GM23248 (cell line): ENCODE data around the gene RIC1. TPM values are rescaled to one million over a fixed set of nuclear protein-coding genes. Genes with fewer than 3 reads are reported as not detected.
A peak's percentile ranks its signal among the peaks of the same experiment; 100 is the strongest.

Source experiments
- DNase-seq: peaks from one replicate; pipeline ENCODE4 v3.0.0-alpha.2; 2015
- H2AFZ ChIP-seq: fragments of 200-600 bp; sonication (generic); 2 replicates; pipeline ENCODE4 v1.6.1; 2016; ENCODE audit warnings: antibody characterized with exemption
- H3F3A ChIP-seq: fragments of 200-600 bp; sonication (generic); 2 replicates; pipeline ENCODE4 v1.6.1; 2016; ENCODE audit warnings: mild to moderate bottlenecking, antibody characterized with exemption, mixed run types; ENCODE audit not compliant: insufficient read depth
- H3K27ac ChIP-seq: fragments of 200-600 bp; sonication (generic); 2 replicates; pipeline ENCODE4 v1.5.1; 2016; ENCODE audit warnings: mild to moderate bottlenecking
- H3K27me3 ChIP-seq: fragments of 200-600 bp; sonication (generic); replicated peaks from 2 replicates; pipeline ENCODE4 v1.6.1; 2016; ENCODE audit warnings: mild to moderate bottlenecking; ENCODE audit not compliant: insufficient read depth
- H3K36me3 ChIP-seq: fragments of 200-600 bp; sonication (generic); 2 replicates; pipeline ENCODE4 v1.6.1; 2016; ENCODE audit warnings: low read depth, mild to moderate bottlenecking
- H3K4me1 ChIP-seq: fragments of 200-600 bp; sonication (generic); 2 replicates; pipeline ENCODE4 v1.6.1; 2016; ENCODE audit warnings: mild to moderate bottlenecking; ENCODE audit not compliant: insufficient read depth
- H3K4me2 ChIP-seq: fragments of 200-600 bp; sonication (generic); one replicate; pipeline ENCODE4 v1.6.1; 2016; ENCODE audit warnings: mild to moderate bottlenecking; ENCODE audit not compliant: unreplicated experiment
- H3K4me3 ChIP-seq: fragments of 200-600 bp; sonication (generic); 2 replicates; pipeline ENCODE4 v1.5.1; 2016; ENCODE audit warnings: mild to moderate bottlenecking
- H3K79me2 ChIP-seq: fragments of 200-600 bp; sonication (generic); 2 replicates; pipeline ENCODE4 v1.6.1; 2016; ENCODE audit warnings: mild to moderate bottlenecking; ENCODE audit not compliant: insufficient read depth
- H3K9ac ChIP-seq: fragments of 200-600 bp; sonication (generic); 2 replicates; pipeline ENCODE4 v1.6.1; 2016; ENCODE audit warnings: mild to moderate bottlenecking
- H3K9me2 ChIP-seq: fragments of 200-600 bp; sonication (generic); 2 replicates; pipeline ENCODE4 v1.6.1; 2016; ENCODE audit warnings: mixed run types, mild to moderate bottlenecking, moderate library complexity; ENCODE audit not compliant: insufficient read depth
- H3K9me3 ChIP-seq: fragments of 200-600 bp; sonication (generic); one replicate; pipeline ENCODE4 v1.6.1; 2017; ENCODE audit warnings: low read depth
- H4K20me1 ChIP-seq: fragments of 200-600 bp; sonication (generic); 2 replicates; pipeline ENCODE4 v1.6.0; 2016; ENCODE audit not compliant: insufficient read depth
- EZH2 ChIP-seq: fragments of 200-600 bp; sonication (generic); IDR thresholded peaks from 2 replicates; pipeline ENCODE4 v1.6.1; 2018; ENCODE audit warnings: antibody characterized with exemption, mild to moderate bottlenecking; ENCODE audit not compliant: insufficient read depth, poor library complexity, severe bottlenecking
- EZH2phosphoT487 ChIP-seq: fragments of 200-600 bp; sonication (generic); IDR thresholded peaks from 2 replicates; pipeline ENCODE4 v1.6.1; 2018; ENCODE audit warnings: antibody characterized with exemption, moderate library complexity, mild to moderate bottlenecking, low read depth; ENCODE audit not compliant: insufficient read depth
- WGBS, 2 experiments: methylation state at CpG; one replicate each; pipeline ENCODE4 v1.1.6; 2015 to 2017; ENCODE audit warnings: low lambda C conversion rate in 2 of 2, low coverage in 1 of 2; ENCODE audit errors: missing lambda C conversion rate in 2 of 2; 5-methylcytosine and 5-hydroxymethylcytosine counted together
- in situ Hi-C: fragments of 300-500 bp; cut with MboI; formaldehyde crosslinking; loops from 2 replicates; pipeline ENCODE4 v1.15.0; 2020
- polyA plus RNA-seq: library from polyadenylated mRNA; unstranded; fragments of >200 nt; fragmentation: Nextera tagmentation; extraction: Ambion mirVana; gene quantifications from 2 replicates; pipeline ENCODE4 v1.2.1, GENCODE V29; 2016
- total RNA-seq: library from RNA; depleted of rRNA; stranded (reverse); fragments of >200 nt; shearing (Covaris generic); gene quantifications from 2 replicates; pipeline ENCODE4 v1.2.3, GENCODE V29; 2014

The RIC1 gene
- total and polyA plus RNA-seq, 2 experiments from 2014 or later: 13.0 to 48.7 TPM

GRCh38 chr9:5633243-5633642 lies 4.3 kb downstream of the RIC1 start:
- Histone ChIP-seq H3K9me2 (no peaks in the 10 kb centered on the region), H3K79me2 (peaks cover 93% of the 10 kb centered on the region), H2AFZ (no peak overlapping the region), H3K27me3 (no peaks in the 10 kb centered on the region), H3K36me3 (no peaks in the 10 kb centered on the region), H3K9me3 (no peaks in the 10 kb centered on the region), H3K4me1 (peaks cover 29% of the 10 kb centered on the region), H3F3A (peaks cover 22% of the 10 kb centered on the region), H3K27ac (no peak overlapping the region), H3K9ac (no peak overlapping the region), H3K4me2 (no peak overlapping the region), H3K4me3 (no peak overlapping the region), H4K20me1 (peaks cover 11% of the 10 kb centered on the region)
- 51 to 53% methylated on average over 2 of the region's 2 CpGs for WGBS, 2 experiments
- in situ Hi-C loops: no loop called here
- TF ChIP-seq EZH2phosphoT487 (no peak), EZH2 (no peak)
- DNase-seq: peak; percentile 23

DNA sequence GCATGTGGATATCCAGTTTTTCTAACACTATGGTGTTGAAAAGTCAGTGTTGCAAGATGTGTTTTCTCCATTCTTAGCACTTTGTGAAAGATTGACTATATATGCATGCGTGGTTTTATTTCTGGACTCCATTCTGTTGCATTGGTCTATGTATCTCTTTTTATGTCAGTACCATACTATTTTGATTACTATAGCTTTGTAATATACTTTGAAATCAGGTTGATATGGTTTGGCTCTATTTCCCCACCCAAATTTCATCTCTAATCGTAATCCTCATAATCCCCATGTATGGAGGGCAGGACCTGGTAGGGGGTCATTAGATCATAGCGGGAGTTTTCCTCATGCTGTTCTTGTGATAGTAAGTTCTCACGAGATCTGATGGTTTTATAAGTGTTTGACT lies 6.5 kb downstream of the RIC1 start:
- TF ChIP-seq EZH2phosphoT487: no peak
- TF ChIP-seq EZH2: no peak
- WGBS, 2 experiments: 95 to 99% methylated on average over 4 of the region's 4 CpGs
- Histone ChIP-seq H3K79me2 (peaks cover 100% of the 10 kb centered on the region), H3K9me2 (no peaks in the 10 kb centered on the region), H3K4me2 (no peak overlapping the region), H3K9ac (no peak overlapping the region), H3K4me3 (no peak overlapping the region), H3F3A (peaks cover 14% of the 10 kb centered on the region; the same call in 1 of the 2 replicates), H3K36me3 (no peaks in the 10 kb centered on the region), H3K9me3 (no peaks in the 10 kb centered on the region), H3K27me3 (no peaks in the 10 kb centered on the region), H3K27ac (no peak overlapping the region), H4K20me1 (peaks cover 21% of the 10 kb centered on the region), H3K4me1 (peaks cover 29% of the 10 kb centered on the region), H2AFZ (no peak overlapping the region)
- in situ Hi-C loops: no loop called here
- no peak for DNase-seq

- Histone ChIP-seq H4K20me1 (peaks cover 28% of the 10 kb centered on the region), H3K4me3 (no peak overlapping the region), H3K4me1 (peaks cover 16% of the 10 kb centered on the region), H3K27ac (no peak overlapping the region), H2AFZ (no peak overlapping the region), H3K9me2 (no peaks in the 10 kb centered on the region), H3F3A (0 out of 2 replicates have a peak, but pooled peaks cover 7% of the 10 kb centered on the region), H3K27me3 (no peaks in the 10 kb centered on the region), H3K9ac (no peak overlapping the region), H3K4me2 (no peak overlapping the region), H3K36me3 (no peaks in the 10 kb centered on the region), H3K79me2 (peaks cover 100% of the 10 kb centered on the region), H3K9me3 (no peaks in the 10 kb centered on the region)
- TF ChIP-seq EZH2phosphoT487 (no peak), EZH2 (no peak)
- DNase-seq: no peak
- 88 to 95% methylated on average over 1 of the region's 1 CpG for WGBS, 2 experiments
- in situ Hi-C loops: no loop called here
These were observed 10.9 kb downstream of the RIC1 start for GRCh38 chr9:5639816-5640215.

DNA sequence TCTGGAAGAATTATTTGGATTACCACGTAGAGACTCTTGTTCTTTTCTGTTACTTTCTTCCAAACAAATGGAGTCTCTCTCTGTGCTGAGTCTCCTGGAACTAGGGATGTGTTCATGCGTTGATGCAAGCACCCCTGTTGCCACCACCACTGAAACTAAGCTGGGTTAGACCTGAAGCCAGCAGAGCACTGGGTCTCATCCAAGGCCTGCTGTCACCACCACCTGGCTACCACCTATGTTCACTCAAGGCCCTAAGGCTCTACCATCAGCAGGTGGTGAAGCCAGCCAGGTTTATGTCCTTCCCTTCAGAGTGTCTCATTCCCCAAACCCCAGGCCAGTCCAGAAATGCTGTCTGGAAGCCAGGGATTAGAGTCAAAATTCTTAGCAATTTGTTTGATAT lies 13.3 kb downstream of the RIC1 start:
- H3K36me3 ChIP-seq: no peaks in the 10 kb centered on the region
- H3K4me2 ChIP-seq: no peak overlapping the region
- no peaks in the 10 kb centered on the region for H3K9me2 ChIP-seq
- no peak overlapping the region for H3K9ac ChIP-seq
- H3K4me1 ChIP-seq: peaks cover 23% of the 10 kb centered on the region
- in situ Hi-C loops: no loop called here
- peaks cover 100% of the 10 kb centered on the region for H3K79me2 ChIP-seq
- H3K4me3 ChIP-seq: no peak overlapping the region
- no peaks in the 10 kb centered on the region for H3K27me3 ChIP-seq
- TF ChIP-seq EZH2phosphoT487: no peak
- no peak for TF ChIP-seq EZH2
- no peaks in the 10 kb centered on the region for H3K9me3 ChIP-seq
- H2AFZ ChIP-seq: no peak overlapping the region
- 96 to 98% methylated on average over 2 of the region's 2 CpGs for WGBS, 2 experiments
- H4K20me1 ChIP-seq: peaks cover 38% of the 10 kb centered on the region
- DNase-seq: no peak
- 0 out of 2 replicates have a peak, but pooled peaks cover 7% of the 10 kb centered on the region for H3F3A ChIP-seq
- H3K27ac ChIP-seq: no peak overlapping the region

- H3K27ac ChIP-seq: no peak overlapping the region
- TF ChIP-seq EZH2phosphoT487 (no peak), EZH2 (no peak)
- H3K9me3 ChIP-seq: no peaks in the 10 kb centered on the region
- no peaks in the 10 kb centered on the region for H3K36me3 ChIP-seq
- 0 out of 2 replicates have a peak, but pooled peaks cover 7% of the 10 kb centered on the region for H3F3A ChIP-seq
- peaks cover 100% of the 10 kb centered on the region for H3K79me2 ChIP-seq
- no peak overlapping the region for H3K9ac ChIP-seq
- no peaks in the 10 kb centered on the region for H3K9me2 ChIP-seq
- no peak overlapping the region for H3K4me2 ChIP-seq
- no peak overlapping the region for H3K4me3 ChIP-seq
- no peak for DNase-seq
- no peak overlapping the region for H2AFZ ChIP-seq
- H4K20me1 ChIP-seq: peaks cover 37% of the 10 kb centered on the region
- H3K4me1 ChIP-seq: peaks cover 23% of the 10 kb centered on the region
- no peaks in the 10 kb centered on the region for H3K27me3 ChIP-seq
- in situ Hi-C loops: no loop called here
These were observed 14.2 kb downstream of the RIC1 start for GRCh38 chr9:5643005-5643624.
